ENCODE measurements around the gene WDR88.
"Not testable (repeated sequence)": the region's sequence is repeated elsewhere in the genome, so short reads cannot be mapped to it uniquely, and the experiment has no call there.

Gene WDR88

DNA sequence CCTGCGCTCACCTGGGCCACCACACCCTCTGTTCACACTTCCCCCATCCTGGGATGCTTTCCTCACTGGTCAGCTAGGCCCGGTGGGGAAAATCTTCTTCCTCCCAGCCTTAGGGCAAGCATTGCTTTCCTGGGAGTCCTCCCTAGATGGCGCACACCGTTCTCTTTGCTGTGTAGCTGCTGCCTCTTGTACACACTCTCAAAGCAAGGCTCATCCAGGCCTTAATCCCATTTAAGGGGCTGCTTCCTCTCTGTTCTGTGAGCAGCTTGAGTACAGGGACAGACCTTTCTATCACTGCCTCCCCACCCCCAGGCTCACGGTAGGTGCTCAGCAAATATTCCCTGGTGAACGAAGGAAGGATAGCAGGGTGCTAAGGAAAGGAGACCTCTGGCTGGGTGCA is 82.7 kb downstream of the WDR88 start:
- DNase-seq: no peak

DNA sequence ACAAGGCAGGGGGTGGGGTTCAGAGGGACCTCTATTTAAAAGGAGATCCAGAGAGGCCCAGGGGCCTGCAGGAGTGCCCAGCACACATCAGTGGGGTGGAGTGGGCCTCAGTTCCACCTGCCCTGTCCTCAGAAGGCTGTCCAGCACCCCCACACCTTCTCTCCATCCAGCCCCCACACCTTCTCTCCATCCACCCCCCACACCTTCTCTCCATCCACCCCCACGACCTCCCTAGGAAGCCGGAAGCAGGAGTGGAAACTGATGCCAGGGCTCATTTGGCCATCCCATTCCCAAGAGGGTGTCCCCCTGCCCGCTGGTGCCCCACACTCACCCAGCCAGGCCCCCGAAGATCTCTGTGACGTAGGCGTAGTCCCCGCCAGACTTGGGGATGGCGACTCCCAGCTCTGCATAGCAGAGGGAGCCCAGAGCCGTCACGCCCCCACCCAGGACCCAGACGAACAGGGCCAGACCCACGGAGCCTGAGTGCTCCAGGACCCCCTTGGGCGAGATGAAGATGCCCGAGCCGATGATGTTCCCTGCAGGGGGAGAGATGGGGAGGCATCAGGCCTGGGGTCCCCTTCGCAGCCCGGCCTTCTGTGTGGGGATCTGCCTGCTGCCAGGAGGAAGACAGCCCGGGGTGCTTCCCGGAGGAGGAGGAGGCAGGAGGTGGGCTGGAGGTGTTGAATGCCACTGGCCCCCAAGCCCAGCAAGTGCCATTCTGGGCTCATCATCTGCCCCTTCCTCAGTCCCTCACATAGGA is 83.7 kb downstream of the WDR88 start:
- DNase-seq: no peak

DNA sequence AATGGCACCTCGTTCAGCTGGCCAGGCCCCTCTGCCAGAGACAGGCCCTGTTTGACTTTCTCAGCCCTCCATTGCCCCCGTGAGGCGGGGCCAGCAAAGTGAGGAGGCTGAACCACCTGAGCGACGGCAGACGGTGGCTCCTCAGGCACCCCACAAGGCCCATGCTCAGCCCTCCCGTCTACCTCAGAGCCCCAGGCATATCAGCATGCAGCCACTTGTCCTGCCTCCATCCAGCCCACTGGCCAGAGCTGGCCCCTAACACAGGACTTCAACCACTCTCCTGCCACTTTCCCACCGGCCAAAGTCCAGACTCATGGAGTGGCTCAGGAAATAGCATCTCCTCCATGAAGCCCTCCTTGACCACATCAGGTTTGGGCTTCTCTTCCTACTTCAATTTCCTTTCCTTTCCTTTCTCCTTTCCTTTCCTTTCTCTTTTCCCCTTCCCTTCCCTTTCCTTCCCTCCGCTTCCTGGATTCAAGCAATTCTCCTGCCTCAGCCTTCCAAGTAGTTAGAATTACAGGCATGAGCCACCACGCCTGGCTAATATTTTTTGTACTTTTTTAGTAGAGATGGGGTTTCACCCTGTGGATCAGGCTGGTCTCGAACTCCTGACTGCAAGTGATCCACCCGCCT is 84.4 kb downstream of the WDR88 start:
- DNase-seq: no peak

DNA sequence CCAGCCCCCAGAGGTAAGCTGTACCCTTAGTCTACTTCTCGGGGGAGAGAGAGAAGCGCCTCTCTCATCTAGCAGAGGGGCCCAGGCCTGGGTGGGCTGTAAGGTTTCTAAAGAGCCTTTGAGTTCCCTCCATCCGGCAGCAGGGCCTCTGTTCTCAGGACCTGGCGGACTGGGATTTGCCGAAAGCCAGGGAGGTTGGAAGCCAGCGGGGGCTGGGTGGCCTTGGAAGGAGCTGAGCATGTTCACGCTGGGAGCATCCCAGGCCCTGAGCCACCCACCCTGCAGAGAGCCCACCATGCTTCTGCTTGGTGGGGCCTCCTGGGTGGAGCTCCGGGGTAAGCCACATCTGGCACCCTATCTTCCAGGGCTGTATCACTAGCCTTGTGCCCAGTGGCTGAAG is 86.0 kb downstream of the WDR88 start:
- no peak for DNase-seq

DNA sequence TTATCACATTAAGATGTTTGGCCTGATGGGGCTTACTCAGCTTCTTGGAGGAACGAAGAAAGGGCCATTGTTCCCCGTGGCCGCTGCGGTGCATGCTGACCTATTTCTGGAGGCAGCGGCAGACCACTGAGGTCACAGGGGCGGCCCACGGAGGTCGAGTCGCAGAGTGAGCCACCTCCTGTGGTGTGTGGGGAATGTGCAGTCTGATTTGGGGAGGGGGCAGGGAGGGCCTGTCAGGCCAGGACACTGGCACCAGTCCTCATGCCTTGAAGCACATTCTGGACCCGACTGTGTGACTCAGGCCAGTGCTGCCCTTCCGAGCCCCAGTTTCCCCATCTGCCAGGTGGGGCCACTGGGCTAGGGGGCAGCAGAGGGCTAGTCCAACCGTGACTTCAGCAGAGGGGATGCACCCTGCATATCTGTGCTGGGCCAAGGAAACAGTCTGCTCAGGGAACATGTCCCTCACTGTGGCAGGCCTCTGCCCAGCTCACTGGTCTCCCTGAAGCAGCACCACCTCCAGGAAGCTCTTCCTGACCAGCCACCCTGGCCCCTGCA is 87.4 kb downstream of the WDR88 start:
- DNase-seq: no peak

DNA sequence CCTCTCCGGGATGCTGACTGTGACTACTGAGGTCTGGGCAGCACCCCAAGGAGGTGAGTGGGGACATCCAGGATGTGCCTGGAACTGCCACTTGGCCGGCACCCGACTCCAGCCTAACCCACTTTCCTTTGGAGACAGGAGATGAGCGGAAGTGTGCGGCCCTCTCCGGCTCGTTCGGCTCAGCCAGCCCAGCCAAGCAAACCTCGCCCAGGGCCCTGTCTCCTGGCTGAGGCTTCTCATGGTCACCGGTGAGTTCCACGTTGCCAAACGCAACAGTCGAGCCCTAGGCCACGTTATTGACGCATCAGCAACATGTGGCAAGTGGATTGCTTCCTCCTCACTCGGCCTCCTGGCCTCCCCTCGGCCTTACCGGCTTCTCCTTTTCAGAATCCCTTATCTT is 88.2 kb downstream of the WDR88 start:
- DNase-seq: no peak

DNA sequence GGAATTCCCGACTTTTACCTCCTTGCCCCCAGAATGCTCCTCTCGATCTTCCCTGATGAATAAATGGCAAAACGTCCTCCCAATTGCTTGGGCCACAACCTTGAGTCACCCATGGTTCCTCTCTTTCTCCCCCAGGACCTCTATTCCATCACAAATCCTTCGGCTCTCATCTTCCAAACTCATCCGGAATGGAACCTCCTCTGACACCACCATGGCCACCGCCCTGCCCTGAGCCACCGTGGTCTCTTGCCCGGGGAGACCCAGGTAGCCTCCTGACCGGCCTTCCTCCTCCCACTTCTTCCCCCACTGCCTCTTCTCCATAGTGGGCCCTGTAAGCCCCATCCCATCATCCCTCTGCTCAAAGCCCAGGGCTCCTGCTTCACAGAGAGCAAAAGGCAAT is 88.8 kb downstream of the WDR88 start:
- DNase-seq: no peak

DNA sequence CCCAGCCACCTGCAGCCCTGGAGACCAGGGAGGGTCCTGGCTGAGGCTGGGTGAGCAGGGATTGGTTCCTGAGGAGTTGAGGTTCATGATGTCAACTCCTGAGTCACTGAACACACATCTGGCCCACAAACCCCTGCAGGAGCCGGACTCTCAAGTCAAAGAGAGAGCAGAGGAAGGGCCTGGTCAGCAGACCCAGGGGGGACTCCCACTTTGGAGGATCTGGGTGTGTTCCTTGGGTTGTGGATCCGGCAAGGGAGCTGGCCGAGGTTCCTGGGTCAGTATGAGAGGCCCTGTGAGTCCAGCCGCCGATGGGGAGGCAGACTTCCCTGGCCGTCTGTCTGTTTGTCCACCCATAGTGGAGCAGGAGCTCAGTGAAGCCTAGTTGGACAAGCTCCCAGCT is 89.7 kb downstream of the WDR88 start:
- no peak for DNase-seq

DNA sequence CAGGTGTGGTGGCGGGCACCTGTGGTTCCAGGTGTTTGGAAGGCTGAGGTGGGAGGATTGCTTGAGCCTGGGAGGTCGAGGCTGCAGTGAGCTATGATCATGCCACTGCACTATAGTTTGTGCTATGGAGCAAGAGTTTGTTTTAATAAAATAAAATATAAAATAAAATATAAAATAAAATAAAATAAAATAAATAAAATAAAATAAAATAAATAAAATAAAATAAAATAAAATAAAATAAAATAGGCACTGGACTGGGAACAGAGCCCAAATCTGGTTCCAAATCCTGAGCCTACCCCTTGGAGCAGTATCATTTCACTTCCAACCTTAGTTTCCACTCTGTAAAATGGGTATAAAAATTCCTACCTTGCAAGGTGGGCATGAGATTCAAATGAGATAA is 90.3 kb downstream of the WDR88 start:
- not testable (repeated sequence) for DNase-seq

DNA sequence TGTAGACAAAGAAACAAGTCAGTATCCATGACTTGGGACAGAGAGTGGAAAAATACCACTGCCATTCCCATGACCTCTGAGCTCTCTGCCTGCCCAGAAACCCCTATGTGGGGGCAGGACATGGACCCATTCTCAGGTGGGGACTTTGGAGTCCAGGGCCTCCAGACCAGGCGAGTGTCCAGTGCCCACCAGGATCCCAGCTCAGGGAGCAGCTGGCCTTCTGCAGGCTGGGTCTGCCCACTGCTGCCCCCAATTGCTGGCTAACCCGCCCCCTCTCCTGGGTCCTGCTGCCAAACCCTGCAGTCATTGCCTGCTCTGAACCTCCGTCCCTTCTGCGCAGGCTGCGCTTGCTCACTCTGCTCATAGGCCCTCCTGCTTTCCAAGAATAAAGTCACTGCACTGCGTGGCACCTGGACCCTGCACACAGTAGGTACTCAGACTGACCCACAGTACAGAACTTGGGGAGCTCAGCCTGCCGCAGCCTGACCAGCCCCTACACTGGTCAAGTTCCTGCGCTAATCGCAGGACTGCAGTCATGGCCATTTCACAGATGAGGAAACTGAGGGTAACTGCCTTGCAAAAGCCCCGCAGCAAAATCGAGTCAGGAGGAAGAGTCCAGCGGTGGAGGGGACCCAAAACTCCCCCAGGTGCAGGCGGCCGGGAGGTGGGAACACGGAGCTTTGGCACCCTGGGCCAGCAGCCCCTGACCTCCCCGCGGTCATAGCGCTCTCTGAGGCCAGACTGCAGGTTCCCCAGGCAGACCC is 93.0 kb downstream of the WDR88 start:
- no peak for DNase-seq

Measured in activated CD4-positive, alpha-beta T cell treated with anti-CD3 and anti-CD28 coated beads, Interleukin-2, amount 50 U/mL, for 1 hour (primary cell).